D341Med (cell line): ENCODE measurements around the gene ITGB1BP1.

Experiments
- DNase-seq: peaks from one replicate; pipeline ENCODE4 v3.0.0; 2012; ENCODE audit warnings: low spot score

ITGB1BP1 gene

GRCh38 chr2:9424447-9425164 is 1.3 kb upstream of the ITGB1BP1 start:
- DNase-seq, result no peak

- no peak for DNase-seq
Observed at GRCh38 chr2:9423922-9424272, 569 bp upstream of the ITGB1BP1 start.

GRCh38 chr2:9422321-9423099 is 818 bp downstream of the ITGB1BP1 start:
- DNase-seq, result peak; percentile 61

GRCh38 chr2:9420495-9420894 is 2.8 kb downstream of the ITGB1BP1 start:
- DNase-seq, result no peak

- DNase-seq, result no peak
Observed at GRCh38 chr2:9419541-9419940, 3.8 kb downstream of the ITGB1BP1 start.

GRCh38 chr2:9418746-9419145 is 4.6 kb downstream of the ITGB1BP1 start:
- DNase-seq, result no peak

GRCh38 chr2:9417725-9418124 is 5.6 kb downstream of the ITGB1BP1 start:
- no peak for DNase-seq

- no peak for DNase-seq
Observed at GRCh38 chr2:9416962-9417316, 6.4 kb downstream of the ITGB1BP1 start.

GRCh38 chr2:9416267-9416961 is 6.9 kb downstream of the ITGB1BP1 start:
- DNase-seq, result no peak

GRCh38 chr2:9415516-9416169 is 7.7 kb downstream of the ITGB1BP1 start:
- DNase-seq, result no peak

- DNase-seq, result no peak
Observed at GRCh38 chr2:9412781-9413180, 10.5 kb downstream of the ITGB1BP1 start.

- no peak for DNase-seq
Observed at GRCh38 chr2:9410108-9410507, 13.2 kb downstream of the ITGB1BP1 start.

- DNase-seq, result no peak
Observed at GRCh38 chr2:9408641-9409151, 14.6 kb downstream of the ITGB1BP1 start.

GRCh38 chr2:9407363-9407811 is 15.9 kb downstream of the ITGB1BP1 start:
- DNase-seq, result no peak

- DNase-seq, result no peak
Observed at GRCh38 chr2:9406529-9407362, 16.6 kb downstream of the ITGB1BP1 start.

- DNase-seq, result no peak
Observed at GRCh38 chr2:9405636-9406035, 17.7 kb downstream of the ITGB1BP1 start.

- no peak for DNase-seq
Observed at GRCh38 chr2:9404451-9404850, 18.9 kb downstream of the ITGB1BP1 start.

GRCh38 chr2:9403924-9404323 is 19.4 kb downstream of the ITGB1BP1 start:
- no peak for DNase-seq

- no peak for DNase-seq
Observed at GRCh38 chr2:9401646-9402371, 21.5 kb downstream of the ITGB1BP1 start.

- no peak for DNase-seq
Observed at GRCh38 chr2:9401059-9401547, 22.2 kb downstream of the ITGB1BP1 start.
